Measurements from ENCODE around the gene INTS4.

DNA sequence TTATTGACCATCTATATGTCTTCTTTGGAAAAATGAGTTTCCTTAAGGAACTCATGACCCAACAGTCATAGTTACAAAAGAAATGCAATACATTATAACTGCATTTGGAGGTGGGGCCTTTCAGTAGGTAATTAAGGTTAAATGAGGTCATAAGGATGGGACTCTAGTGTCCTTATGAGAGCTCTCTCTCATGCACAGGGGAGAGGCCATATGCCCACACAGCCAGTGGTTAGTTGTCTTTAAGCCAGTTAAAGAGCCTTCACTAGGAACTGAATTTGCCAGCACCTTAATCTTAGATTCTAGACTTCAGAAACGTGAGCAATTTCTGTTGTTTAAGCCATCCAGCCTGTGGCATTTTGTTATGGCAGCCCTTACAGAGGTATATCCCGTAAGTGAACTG lies 27.3 kb downstream of the INTS4 start:
- TF ChIP-seq, protein P1, sequence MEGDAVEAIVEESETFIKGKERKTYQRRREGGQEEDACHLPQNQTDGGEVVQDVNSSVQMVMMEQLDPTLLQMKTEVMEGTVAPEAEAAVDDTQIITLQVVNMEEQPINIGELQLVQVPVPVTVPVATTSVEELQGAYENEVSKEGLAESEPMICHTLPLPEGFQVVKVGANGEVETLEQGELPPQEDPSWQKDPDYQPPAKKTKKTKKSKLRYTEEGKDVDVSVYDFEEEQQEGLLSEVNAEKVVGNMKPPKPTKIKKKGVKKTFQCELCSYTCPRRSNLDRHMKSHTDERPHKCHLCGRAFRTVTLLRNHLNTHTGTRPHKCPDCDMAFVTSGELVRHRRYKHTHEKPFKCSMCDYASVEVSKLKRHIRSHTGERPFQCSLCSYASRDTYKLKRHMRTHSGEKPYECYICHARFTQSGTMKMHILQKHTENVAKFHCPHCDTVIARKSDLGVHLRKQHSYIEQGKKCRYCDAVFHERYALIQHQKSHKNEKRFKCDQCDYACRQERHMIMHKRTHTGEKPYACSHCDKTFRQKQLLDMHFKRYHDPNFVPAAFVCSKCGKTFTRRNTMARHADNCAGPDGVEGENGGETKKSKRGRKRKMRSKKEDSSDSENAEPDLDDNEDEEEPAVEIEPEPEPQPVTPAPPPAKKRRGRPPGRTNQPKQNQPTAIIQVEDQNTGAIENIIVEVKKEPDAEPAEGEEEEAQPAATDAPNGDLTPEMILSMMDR (conservative IDR thresholded peaks at IDR 0.05; ENCODE audit: low read length): no peak
- no peak for TF ChIP-seq EZH2phosphoT487 (IDR thresholded peaks at IDR 0.05; ENCODE audit: borderline replicate concordance)

Measured in Loucy (cell line).